ENCODE measurements around the gene EMP2.
"Not testable (repeated sequence)": the region's sequence is repeated elsewhere in the genome, so short reads cannot be mapped to it uniquely, and the experiment has no call there.

The EMP2 gene

DNA sequence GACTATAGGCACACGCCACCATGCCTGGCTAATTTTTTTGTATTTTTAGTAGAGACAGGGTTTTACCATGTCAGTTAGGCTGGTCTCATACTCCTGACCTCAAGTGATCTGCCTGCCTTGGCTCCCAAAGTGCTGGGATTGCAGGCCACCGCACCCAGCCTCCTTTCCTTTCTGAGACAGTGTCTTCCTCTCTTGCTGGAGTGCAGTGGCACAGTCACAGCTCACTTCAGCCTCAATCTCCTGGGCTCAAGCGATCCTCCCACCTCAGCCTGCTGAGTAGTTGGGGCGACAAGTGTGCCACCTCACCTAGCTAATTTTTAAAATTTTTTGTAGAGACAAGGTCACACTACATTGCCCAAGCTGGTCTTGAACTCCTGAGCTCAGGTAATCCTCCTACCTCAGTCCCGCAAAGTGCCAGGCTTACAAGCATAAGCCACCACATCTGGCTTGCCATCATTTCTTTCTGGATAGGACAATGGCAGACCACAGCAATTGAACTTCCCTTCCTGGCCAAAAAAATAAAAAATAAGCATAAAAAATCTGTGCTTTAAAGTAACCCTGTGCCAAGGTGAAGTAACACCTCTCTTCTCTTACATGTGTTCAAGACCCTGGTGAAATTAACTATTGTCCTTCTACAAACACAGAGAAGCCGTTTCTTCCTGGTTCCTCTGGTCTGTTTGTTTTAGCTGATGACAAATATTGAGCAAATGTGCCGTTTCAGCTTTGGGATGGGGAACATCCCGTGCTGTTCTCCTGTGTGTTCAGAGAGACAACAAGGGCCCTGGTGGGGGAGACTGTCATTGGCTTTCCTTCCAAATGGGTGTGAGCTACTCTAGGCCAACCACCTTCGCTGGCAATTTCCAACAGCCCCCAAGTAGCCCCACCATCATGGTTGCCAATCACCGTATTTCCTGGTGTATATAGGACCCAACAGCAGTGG lies 60.2 kb downstream of the EMP2 start:
- DNase-seq = no peak

DNA sequence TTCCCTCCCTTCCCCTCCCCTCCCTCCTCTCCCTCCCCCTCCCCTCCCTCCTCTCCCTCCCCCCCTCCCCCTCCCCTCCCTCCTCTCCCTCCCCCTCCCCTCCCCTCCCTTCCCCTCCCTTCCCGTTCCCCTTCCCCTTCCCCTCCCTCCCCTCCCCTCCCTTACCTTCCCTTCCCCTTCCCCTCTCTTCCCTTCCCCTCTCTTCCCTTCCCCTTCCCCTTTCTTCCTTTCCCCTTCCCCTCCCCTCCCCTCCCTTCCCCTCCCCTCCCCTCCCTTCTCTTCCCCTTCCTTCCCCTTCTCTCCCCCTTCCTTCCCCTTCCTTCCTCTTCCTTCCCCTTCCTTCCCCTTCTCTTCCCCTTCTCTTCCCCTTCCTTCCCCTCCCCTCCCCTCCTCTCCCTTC lies 61.1 kb downstream of the EMP2 start:
- no peak for DNase-seq

DNA sequence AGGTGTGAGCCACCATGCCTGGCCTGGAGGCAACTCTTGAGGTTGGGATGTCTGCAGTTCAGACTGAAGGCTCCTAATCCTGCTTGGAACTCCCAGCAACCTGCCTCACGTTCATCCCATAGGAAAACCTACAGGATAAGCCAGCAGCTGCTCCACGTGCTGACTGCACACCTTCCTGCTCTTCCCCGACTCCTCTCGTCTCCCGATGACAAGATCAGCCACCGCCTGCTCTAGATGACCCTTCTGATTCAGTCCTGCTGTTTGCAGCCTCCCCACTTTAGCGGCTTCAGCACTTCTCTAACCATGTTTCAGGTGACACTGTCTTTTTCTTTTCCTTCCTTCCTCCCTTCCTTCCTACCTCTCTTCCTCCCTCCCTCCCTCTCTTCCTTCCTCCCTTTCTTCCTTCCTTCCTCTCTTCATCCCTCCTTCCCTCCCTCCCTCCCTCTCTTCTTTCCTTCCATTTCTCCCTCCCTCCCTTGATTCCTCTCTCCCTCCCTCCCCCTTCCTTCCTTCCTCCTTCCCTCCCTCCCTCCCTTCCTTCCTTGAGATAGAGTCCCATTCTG lies 61.8 kb downstream of the EMP2 start:
- DNase-seq = no peak

DNA sequence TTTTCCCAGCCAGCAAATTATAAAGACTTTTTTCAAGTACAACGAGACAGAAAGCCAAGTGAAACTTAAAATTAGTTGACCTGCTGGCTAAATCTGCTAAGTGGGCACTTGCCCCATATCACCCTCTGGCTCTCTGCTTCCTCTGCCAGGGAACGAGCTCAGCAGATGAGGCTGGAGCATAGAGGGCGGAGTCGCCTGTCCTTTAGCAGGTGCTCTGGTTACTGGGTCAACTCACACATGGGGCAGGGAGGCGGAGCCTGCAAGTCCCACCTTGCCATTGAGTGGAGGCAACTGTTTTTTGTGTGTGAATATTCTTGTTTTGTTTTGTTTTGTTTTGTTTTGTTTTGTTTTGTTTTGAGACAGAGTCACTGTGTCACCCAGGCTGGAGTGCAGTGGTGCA lies 62.5 kb downstream of the EMP2 start:
- no peak for DNase-seq

DNA sequence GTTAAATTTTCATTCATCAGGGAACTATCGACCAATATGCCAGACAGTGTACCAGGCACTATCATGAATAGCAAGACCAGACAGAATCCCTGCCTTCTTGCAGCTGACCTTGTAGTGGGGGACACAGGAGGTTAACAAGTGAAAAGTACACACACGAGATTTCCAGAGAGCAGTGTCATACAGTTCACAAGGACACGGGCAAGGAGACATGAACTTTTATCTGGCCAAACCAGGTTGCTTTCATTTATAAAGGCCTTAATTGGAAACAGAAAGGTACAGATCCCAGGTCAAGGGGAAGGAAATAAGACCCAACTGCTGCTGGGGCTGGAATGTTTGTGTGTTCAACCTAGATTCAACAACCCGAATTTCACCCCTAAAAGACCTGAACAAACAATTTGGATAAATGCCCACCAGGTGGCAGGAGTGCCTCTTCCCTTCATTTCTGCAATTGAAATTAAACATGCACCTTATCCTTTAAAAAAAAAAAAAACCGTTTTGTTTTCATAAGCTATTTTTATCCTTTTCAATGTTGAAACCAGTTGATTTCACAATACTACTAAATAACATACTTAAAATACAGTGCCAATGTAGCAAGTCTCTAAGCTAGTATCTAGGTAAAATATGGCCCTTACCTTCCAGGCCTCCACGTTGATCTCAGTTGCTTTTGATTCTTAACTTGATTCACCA lies 65.9 kb downstream of the EMP2 start:
- DNase-seq = no peak

DNA sequence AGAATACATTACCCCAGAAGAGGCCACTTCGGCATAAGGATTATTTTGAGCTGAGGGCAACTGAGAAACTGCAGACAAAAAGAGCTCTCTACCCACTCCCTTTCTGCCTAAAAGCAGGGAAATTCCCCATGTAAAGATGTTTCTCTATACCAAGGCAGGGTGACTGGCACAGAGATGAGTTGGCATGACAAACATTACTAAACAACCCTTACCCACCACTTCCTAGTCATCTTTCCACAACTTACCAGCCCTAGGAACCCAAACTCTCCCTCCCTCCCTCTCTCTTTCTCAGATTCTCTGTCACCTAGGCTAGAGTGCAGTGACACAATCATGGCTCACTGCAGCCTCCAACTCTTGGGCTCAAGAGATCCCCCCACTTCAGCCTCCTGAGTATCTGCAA lies 68.6 kb downstream of the EMP2 start:
- DNase-seq = no peak

DNA sequence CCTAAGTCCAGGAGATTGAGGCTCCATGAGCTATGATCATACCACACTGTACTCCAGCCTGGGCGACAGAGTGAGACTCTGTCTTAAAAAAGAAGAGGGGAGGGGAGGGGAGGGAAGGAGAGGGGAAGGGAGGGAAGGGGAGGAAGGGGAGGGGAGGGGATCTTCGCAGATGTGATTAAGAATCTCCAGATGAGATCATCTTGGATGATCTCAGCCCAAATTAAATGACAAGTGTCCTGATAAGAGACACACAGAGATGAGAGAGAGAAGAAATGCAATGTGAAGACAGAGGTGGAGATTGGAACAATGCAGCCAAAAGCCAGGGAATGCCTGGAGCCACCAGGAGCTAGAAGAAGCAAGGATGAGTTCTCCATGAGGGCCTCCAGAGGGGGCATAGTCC lies 70.1 kb downstream of the EMP2 start:
- no peak for DNase-seq

DNA sequence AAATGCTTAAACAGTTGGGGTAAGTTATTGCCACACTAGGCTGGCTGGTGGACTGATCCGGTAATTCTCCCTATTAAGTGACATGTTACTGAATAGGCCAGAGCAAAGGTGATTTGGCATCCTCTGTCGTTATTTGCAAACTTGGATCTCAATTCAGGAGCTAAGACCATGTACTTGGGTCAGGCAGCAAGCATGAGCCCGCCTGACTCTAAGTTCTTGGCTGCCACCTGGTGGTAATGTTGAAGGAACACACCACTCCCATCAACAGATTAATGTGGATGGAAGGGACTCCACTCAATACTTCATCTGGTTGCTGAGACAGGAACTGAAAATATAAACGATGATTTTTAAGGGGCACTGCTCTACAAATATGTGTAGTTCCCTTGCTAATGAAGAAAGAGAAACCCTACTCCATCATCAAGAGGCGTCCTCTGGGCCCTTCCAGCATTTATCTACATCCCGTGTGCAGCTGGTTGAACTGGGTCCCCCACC lies 70.8 kb downstream of the EMP2 start:
- DNase-seq = no peak

DNA sequence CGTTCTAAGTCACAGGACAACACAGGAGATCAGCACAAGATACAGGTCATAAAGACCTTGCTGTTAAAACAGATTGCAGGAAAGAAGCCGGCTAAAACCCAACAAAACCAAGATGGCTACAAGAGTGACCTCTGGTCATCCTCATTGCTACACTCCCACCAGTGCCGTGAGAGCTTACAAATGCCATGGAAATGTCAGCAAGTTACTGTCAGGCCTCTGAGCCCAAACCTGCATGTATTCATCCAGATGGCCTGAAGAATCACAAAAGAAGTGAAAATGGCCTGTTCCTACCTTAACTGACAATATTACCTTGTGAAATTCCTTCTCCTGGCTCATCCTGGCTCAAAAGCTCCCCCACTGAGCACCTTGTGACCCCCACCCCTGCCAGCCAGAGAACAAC lies 75.1 kb downstream of the EMP2 start:
- DNase-seq = not testable (repeated sequence)

DNA sequence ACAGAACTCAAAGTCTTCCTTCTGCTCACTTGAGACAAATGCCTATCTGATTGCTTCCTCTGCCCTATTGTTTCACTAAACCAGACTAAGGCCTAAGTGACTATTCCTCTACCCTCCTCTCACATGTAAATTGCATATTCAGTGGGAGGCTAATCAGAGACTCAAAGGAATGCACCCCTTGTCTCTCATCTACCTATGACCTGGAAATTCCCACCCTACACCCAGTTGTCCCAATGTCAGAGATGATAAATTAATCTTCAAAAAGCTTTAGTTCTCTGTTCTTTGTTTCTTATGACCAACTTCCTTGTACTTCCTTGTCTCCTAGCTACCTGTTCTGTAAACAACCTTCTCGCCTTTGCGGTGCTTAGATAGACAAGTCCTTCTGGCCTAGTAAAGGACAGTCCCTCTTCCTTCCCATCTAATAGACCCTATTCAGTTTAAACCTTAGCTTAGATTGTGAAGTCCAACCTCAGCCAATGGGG lies 76.0 kb downstream of the EMP2 start:
- no peak for DNase-seq

DNA sequence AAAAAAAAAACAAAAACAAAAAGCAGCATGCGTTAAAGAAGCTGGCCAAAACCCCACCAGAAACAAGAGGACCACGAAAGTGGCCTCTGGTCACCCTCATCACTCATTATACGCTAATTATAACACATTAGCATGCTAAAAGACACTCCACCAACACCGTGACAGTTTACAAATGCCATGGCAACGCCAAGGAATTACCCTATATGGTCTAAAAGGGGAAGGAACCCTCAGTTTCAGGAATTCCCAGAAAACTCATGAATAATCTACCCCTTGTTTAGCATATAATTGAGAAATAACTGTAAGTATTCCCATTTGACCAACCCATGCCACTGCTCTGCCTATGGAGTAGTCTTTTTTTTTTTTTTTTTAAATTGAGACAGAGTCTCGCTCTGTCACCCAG lies 77.6 kb downstream of the EMP2 start:
- no peak for DNase-seq

DNA sequence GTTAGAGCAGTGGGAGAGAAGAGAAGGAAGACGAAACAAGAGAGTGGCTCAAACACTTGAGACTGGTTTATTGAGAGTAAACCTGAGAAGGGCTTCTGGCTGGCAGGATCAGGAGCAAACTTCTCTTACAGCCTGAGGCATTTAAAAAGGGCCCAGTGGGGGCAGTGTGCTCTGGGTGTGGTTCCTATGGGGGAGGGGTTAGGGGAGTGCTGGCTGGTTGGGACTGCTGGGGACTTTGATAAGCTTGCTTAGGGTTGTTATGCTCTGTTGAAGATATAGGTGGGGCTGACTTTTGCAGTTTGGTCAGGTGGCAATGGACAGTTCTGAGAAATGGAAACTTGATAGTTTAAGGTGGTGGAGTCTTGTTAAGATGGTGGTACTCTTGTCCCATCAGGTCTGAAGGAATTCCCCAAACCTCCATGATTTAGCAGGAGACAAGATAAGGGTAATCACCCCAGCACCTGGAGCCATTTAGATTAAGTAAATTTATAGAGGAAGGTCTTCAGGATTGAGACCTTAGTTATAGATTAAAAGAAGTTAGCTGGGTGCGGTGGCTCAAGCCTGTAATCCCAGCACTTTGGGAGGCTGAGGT lies 79.3 kb downstream of the EMP2 start:
- no peak for DNase-seq

DNA sequence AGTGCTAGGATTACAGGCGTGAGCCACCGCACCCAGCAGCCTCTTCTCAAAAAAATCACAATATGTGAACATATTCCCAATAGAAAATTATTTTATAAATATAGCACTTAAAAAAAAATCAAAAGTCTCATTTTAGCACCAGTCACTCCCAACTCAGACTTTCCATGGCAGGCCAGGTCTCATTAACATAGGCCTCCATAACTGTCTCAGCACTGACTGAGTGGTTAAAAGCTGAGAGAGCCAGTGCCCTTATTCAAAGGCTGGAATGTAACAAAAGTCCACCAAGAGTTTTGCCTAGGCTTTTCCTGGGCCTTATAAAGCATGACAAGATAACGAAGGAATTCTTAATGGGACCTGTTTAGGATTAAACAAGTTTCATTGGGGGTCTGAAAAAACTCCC lies 79.8 kb downstream of the EMP2 start:
- DNase-seq = no peak

DNA sequence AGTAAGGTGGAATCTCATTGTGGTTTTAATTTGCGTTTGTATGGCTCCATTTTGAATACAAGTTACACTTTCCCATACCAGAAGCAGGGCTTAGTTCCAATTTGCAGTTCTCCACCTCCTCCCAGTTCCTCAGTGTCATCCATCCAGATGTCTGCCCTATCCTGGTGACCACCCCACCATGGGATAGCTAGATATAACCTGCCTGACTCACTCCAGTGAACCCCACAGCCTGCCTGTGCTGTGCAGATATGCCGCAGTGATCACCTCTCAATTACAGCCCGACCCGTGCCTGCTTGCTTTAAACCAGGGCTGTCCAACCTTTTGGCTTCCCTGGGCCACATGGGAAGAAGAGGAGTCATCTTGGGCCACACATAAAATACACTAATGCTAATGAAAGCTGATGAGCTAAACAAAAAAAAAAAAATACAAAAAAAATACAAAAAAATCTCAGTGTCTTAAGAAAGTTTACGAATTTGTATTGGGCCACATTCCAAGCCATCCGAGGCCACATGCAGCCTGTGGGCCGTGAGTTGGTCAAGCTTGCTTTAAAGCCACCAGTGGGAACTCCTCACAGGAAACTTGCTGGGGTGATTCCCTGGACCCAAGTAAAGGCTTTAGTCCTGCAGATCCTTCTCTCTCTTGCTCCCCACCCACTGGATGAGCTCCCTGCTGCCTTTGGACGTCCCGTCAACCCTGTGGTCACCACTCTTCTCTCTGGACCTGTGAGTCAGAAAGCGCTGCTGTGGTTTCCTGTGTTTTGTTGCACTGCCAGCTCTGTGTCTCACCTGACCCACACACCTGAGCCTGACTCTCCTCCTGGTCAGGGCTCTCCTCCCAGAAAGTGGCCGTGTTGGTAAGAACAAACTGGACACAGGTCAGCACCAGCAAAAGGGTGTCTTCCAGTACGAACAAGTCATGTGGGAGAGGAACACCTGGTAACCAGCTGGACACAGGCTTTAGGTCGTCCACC lies 83.0 kb downstream of the EMP2 start:
- DNase-seq = no peak

DNA sequence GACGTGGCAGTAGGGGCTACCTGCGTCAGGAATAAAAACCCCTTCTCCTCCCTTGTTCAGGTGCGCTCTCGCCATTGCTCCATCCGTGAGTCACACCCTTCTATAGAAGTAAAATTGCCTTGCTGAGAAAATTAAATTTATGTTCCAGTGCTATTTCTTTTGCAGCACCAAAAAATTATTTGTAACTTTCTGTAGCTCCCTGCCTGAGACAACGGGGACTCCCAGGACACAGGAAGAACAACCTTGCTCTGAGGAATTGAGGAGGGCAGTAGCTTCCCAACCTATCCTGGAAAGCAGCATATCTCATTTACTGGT lies 85.4 kb downstream of the EMP2 start:
- DNase-seq = no peak

DNA sequence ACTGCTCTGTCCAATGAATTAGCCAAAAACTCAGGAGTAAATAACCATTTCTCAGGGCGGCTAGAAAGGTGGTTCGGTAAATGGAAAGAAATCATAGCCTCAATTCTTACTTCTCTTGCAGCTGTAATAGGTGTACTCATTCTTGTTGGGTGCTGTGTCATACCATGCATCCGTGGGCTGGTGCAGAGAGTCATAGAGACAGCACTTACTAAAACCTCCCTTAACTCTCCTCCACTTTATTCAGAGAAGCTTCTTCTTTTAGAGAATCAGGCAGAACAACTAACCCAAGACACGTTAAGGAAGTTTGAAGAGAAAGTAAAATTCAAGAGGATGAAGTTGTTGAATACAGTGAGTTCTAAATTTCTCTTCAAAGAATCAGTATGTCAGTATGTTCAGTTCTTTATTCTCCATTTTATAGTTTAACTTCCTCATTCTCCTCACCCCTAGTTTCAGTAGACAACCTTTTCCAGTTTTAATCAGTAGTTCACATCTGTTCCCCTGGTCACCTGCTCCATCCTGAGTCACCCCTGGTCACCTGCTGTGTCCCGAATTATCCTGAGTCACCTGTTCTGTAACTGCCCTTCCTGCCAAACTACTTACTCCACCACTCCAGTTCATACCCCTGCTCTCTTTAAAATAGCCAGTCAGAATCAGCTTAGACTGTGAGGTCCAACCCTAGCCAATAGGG lies 85.9 kb downstream of the EMP2 start:
- DNase-seq = no peak

DNA sequence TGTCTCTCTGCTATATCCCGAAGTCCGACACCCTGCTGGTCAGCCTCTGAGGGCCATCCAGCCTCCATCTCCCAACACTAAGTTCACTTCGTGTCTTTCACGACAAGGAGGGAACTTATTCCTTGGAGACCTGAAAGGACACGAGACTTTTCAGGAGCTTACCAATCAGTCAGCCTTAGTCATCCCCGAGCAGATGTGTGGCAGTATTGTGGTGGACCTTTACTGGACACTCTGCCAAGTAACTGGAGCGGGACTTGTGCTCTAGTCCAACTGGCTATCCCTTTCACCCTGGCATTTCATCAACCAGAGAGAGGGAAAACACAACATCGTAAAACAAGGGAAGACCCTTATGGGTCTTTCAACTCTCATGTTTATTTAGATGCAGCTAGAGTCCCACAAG lies 87.1 kb downstream of the EMP2 start:
- DNase-seq = no peak

DNA sequence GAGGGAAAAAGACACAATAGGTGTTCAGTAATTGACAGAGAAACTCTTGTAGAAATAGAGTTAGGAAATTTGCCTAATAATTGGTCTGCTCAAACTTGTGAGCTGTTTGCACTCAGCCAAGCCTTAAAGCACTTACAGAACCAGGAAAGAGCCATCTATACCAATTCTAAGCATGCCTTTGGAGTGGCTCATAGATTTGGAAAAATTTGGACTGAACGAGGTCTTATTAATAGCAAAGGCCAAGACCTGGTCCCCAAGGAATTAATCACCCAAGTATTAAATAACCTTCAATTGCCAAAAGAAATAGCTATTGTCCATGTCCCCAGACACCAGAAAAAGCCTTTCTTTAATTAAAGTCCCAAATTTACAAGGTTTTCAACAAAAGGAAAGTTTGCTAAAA lies 90.3 kb downstream of the EMP2 start:
- no peak for DNase-seq

DNA sequence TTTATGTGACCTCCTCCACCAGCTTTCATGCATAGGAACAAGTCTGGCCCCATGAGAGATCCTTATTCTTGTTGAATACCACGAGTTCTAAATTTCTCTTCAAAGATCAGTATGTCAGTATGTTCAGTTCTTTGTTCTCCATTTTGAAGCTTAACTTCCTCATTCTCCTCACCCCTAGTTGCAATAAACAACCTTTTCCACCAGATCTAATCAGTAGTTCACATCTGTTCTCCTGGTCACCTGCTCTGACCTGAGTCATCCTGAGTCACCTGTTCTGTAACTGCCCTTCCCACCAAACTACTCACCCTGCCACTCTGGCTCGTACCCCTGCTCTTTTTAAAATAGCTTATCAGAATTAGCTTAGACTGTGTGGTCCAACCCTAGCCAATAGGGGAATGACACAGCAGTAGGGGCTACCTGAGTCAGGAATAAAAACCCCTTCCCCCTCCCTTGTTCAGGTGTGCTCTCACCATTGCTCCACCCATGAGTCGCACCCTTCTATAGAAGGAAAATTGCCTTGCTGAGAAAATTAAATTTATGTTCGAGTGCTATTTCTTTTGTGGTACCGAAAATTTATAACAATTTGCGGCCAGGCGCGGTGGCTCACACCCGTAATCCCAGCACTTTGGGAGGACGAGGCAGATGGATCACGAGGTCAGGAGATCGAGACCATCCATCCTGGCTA lies 94.6 kb downstream of the EMP2 start:
- no peak for DNase-seq

DNA sequence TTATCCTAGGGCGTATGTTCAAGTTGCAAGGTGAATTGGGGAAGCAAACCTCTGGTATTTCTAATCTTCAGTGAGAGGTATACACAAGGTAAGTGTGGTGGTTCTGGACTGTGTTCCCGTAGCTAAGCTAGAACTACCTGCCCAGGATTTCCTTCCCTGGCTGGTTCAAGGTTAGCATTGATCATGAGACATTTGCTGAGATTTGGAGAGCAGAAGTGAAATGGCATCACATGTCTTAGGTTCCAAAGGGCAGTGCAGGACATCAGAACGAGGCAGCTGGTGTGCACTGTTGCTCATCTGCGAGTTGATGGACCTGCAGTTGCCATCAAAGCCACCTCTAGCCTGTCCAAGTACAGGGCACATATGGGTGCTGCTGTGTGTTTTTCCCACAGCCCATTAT lies 95.2 kb downstream of the EMP2 start:
- DNase-seq = no peak

DNA sequence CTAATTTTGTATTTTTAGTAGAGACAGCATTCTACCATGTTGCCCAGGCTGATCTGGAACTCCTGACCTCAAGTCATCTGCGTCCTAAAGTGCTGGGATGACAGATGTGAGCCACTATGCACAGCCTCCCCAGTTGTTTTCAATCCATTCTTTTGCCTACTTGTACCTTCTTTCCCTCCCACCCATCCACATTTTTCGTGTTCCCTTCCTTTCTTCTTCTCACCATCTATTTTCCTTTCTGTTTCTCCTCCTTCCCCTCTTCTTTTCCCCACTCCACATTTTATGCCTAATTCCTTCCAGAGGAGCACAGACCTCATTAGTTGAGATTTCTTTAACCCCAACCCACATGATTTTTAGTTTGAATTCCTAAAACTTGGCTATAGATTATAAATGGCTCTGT lies 100.2 kb downstream of the EMP2 start:
- DNase-seq = no peak

Measured in cortex of kidney (tissue), 1 donor.